Renal cortical epithelial cell (primary cell): ENCODE measurements around the gene FXYD1. TPM values are rescaled to one million over a fixed set of nuclear protein-coding genes. Genes with fewer than 3 reads are reported as not detected.
"Not testable (repeated sequence)": the region's sequence is repeated elsewhere in the genome, so short reads cannot be mapped to it uniquely, and the experiment has no call there.

ENCODE experiments used
- DNase-seq: peaks from one replicate; pipeline ENCODE4 v3.0.0-alpha.2; 2011; ENCODE audit warnings: low read depth
- total RNA-seq: library from RNA; depleted of rRNA; stranded (reverse); fragments of >200 nt; gene quantifications from 2 replicates; pipeline ENCODE4 v1.2.3, GENCODE V29; 2014

Gene FXYD1
- total RNA-seq, 1 donor from 2014 or later: not detected

DNA sequence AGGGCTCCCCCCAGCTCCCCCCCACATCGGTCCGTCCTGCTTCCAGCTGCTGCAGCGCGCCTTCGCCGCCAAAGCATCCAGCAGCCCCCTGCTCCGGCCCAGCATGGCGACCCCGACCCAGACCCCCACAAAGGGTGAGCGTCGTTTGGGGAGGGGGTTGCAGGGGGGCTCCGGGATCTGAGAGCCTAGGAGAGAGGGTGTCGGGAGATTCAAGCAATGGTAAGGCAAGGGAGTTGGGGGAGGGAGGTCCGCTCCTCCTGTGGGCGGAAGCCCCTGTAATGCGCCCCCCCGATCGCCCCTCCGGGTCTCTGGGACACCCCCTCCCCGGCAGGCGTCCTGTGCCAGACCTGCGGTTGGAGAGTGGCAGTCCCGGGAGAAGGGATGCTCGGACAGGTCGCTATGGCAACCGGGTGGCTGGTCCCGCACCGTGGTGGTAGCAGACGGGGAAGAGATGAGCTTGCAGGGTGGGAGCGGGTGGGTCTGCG lies 4.6 kb downstream of the FXYD1 start, which contains the start of gene FXYD7:
FXYD7 (plus strand) TSS at position 25 of the 485 bp plus-strand sequence; CDS start at position 104, 79 bp downstream.
- DNase-seq: no peak

DNA sequence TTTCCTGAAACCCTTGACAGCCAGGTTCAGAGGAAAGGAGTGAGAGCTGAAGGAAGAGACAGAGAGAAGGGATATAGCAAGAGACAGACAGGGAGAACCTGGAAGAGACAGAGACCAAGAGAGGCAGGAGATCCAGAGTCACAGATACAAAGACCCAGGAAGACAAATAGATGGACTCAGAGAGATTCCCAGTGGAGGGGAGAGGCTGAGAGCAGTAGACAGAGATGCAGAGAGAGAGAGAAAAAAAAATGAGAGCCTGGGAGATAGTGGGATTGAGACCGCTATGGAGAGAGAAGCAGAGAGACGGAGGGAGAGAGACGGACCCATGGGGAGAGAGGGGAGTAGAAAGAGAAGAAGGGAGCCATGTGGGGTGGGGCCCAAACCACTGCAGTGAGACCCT lies 5.2 kb downstream of the FXYD1 start:
- DNase-seq: no peak

DNA sequence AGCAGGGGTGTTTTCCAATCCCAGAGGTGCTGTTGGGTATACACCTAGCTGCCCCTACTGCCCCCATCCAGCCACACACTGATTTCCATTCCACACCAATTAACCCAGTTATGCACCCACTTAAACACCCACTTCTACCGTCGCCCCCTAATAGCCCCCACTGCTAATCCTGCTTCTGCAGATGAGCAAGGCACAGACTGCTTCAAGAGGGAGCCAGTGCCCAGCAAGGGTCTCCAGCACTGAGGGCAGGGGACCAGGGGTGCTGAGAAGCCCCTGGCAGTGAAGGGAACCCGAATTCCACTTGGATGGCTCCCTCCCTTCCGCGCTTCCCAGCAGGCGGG lies 5.6 kb downstream of the FXYD1 start:
- no peak for DNase-seq

DNA sequence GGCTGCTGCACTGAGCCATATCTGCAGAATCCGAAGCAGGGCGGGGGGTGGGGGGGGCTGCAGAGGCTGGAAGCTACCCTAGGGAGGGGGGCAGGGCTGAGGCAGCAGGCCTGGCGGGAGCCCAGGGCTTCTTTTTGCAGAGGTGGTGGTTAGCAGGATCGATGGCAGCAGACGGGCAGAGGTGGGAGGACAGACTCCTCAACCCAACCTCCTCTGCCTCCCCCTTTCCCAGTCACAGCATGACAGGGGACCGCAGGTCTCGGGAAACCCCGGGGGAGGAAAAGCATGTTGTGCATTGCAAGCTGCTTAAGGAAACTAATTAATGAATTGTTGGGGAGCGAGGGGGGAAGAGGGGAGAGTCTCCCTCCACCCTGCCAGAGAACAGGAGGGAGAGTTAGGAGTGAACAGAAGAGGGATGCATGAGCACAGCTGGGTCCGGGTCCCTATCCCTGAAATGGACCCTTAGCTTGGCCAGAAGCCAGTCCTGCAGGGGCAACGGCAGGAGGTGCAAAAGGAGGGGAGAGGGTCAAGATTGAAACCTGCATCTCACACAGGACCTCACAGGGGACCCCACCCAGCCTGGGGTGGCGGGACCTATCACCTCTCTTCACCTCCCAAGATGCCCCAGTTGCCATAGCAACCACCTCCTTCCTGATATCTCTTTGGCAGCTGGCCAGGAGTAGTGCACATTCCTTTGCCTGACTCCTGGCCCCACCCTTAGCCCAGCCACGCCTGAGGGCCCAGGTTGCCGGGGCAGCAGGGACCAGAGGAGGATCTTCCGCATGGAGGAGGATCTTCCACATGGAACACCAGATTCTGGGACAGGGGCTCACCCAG lies 6.2 kb downstream of the FXYD1 start:
- peak; percentile 54 for DNase-seq

DNA sequence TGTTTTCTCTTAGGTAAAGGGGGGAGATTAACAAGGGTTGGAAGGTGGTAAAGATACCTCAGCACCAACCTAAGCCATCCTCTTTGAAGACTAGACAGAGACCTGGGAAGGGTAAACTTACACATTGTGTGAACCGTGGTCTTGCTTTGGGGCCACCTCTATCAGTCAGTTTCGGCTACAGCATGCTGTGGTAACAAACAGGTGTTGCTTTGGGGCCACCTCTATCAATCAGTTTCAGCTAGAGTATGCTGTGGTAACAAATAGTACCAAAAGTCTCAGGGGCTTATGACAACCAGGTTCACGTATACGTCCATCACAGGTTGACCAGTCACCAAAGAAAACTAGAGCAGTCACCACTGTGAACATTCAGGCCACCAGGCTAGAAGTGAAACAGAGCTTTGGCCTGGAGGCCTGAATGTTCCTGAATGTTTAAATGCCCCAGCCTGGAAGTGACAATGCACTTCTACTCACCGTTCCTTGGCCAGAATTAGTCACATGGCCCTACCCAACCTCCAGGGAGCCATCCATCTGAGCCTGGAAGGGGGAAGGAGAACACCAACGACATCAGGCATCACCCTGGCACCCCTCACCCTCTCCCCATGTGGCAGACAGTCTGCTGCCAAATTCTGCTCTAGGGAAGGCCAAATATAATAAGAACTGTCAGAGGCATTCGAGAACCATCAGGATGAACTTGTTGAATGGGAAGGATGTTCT lies 8.3 kb downstream of the FXYD1 start:
- DNase-seq: no peak

DNA sequence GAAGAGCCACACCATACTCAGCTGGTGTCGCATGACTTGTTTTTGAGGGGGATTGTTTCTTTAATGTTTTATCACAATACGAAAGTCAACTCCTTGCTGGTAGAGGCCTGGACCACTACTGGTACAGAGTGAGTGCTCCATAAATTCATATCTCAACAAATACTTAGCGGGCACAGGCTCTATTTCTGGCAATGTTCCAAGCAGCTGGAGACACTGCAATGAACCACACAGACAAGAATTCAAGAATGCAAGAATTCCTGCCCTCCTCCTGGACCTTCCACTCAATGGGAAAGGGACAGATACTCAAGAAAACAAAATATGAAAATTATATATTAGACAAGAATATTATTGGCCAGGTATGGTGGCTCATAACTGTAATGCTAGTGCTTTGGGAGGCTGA lies 10.8 kb downstream of the FXYD1 start:
- no peak for DNase-seq

DNA sequence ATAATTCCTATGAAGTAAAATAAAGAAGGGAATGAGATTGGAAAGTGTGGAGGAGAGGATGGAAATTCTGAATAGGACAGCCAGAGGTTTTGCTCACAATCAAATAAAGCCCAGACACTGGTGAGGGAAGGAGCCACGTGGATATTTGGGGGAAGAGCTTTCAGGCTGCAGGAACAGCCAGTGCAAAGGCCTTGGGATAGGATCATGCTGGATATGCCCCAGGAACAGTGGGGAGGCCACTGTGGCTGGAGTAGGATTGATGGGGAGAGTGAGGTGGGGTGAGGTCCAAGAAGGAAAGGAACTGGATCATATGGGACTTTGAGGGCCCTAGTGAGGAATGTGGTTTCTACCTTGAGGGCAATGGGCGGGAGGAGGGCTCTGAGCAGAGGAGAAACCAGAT lies 11.8 kb downstream of the FXYD1 start:
- no peak for DNase-seq

DNA sequence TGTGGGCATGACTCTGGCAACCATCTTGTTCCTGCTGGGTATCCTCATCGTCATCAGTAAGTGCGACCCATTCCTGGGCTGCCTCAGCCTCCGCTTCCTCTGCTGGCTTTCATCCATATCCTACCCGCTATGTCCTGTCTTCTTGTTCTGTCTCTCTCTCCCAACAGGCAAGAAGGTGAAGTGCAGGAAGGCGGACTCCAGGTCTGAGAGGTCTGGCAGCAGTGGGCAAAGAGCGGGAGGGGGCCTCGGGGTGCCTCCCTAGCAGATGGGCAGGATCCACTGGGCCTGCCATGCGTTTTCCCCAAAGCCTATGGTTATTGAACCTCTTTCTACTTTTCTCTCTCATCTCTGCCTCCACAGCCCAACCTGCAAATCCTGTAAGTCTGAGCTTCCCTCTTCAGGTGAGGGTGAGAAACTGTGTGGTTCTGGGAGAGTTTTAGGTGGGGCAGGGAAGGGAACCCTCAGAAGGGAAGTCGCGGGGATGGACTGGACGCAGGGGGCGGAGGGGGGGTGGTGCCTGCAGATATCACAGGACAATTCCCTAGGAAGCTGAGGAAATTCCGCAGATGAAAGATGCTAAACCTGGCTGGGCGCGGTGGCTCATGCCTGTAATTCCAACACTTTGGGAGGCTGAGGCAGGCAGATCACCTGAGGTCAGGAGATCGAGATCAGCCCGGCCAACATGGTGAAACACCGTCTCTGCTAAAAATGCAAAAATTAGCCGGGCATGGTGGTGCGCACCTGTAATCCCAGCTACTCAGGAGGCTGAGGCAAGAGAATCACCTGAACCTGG lies 12.8 kb downstream of the FXYD1 start:
- DNase-seq: no peak

DNA sequence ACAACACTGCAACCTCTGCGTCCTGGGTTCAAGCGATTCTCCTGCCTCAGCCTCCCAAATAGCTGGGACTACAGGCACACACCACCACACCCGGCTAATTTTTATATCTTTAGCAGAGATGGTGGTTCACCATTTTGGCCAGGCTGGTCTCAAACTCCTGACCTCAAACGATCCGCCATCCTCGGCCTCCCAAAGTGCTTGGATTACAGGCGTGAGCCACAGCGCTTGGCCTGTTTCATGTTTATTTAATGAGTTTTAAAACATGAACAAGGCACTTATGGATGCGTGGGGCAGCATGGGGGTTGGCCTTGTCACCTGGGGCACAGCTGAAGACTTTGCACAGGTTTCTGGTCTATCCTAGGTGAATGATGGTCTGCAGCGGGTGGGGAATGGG lies 14.5 kb downstream of the FXYD1 start:
- DNase-seq: not testable (repeated sequence)

DNA sequence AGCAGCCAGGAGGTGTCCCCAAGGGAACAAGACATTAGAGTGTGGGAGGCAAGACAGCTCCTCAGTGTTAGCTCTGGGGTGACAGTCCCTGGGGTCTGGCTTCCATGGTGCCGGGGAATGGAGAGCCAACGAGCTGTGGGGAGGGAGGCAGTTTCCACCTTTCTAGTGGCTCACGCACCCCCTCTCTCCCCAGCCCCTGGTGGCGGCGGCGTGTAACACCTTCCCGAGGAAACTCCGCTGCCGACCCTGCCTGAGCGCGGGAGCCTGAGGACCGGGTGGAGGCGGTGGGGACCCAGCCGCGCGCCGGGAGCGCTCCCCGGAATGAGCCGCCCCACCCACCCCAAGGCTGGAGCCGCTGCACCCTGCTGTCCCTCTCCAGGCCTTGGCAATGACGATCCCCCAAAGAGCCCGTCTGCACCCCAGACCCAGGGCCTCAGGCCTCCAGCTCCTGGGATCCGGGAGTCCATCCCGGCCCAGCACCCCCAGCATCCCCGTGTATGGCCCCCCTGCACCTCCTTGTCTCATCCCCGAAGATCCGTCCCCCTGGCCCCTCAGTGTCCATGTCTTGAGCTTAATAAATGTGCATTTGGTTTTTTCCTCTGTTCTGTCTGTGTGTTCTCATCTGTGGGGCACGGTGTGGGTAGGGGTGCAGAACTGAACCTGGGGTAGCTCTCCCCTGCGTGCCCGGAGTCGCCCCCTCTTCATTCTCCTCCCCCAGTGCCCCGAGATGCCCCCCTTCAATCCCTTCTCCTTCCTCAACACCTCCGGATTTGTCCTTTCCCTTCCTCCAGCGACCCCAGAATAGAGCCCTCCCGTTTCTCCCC lies 15.3 kb downstream of the FXYD1 start:
- DNase-seq: no peak

DNA sequence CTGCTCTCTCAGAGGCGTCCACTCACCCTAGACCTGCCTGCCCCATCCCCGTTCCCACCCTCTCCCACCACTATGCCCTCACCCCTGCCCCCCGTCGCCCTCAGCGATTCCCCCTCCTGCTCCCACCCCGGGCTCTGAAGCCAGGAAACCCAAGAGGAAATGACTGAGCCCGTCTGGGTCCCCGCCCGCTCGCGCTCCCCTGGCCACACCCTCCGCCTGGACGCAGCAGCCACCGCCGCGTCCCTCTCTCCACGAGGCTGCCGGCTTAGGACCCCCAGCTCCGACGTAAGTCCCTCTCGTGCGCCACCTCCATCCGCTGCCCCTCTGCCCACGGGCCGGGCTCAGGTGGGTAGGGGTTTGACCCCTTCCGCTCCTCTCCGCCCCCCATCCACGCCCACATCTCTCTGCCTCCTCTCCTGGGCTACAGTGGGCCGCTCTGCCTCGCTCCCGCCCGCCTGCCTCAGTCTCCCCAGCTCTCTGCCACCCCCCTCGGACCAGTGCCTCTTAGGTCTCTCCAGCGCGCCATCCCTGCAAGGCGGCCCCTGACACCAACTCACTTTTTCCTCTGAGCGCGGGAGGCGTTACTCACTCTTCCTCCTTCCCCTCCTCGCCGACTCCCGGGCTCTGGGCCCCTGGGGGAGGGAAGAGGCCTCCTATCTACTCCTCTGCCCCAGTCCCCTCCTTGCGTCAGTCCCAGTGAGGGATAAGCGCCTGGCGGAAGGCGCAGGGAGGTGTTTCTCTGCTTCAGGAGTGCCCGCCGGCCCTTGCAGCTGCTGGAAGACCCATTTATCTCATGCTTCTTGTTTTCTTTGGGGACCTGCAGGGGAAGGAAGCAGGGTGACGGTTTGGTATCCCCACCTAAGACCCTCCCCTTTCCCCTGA lies 16.1 kb downstream of the FXYD1 start, which contains the start of gene FXYD5:
FXYD5 (plus strand) TSS at position 211 of the 882 bp plus-strand sequence. CDS start 816 bp downstream, outside the sequence.
- peak; percentile 27 for DNase-seq

DNA sequence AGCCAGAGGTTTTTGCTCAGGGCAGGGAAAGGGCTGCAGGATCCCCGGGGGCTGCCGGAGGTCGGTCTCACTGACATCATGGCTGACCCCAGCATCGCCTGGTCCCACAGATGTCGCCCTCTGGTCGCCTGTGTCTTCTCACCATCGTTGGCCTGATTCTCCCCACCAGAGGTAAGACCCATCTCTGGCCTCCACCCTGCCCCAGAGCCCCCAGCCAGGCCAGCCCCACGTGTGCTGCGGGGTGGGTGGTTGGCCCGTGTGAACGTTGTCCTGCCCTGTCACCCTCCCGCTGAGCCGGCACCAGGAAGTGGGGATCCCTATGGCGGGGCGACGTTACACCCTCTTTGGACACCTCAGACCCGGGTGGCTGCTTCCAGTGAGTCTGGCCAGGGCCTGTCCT lies 16.8 kb downstream of the FXYD1 start:
- DNase-seq: no peak

DNA sequence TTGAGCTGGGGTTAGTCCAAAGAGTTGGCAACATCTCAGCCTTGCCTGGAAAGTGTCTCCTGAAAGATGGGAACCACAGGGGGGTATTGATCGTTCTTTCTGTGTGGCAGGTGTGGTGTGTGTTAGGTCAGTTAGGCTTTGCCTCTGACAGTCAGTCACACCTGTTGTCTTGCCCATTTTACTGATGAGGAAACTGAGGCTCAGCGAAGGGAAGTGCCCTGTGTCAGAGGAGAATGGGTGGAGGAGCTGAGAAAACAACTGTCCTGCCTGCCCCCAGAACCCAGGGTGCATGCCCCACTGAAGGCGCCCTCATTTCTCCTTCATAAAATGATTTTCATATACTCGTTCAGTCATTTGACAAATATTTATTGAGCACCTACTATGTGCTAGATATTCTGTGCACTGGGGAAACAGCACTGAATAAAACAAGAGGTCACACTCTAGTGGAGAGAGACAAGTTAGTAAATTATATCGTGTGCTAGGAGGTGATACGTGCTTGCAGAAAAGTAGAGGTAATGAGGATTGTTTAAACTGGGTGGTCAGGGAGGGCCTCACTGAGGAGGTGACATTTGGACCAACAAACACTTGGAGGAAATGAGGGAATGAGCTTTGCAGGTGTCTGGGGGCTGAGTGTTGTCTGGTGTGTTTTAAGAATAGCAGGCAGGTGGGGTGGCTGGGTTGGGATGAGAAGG lies 17.5 kb downstream of the FXYD1 start:
- no peak for DNase-seq

DNA sequence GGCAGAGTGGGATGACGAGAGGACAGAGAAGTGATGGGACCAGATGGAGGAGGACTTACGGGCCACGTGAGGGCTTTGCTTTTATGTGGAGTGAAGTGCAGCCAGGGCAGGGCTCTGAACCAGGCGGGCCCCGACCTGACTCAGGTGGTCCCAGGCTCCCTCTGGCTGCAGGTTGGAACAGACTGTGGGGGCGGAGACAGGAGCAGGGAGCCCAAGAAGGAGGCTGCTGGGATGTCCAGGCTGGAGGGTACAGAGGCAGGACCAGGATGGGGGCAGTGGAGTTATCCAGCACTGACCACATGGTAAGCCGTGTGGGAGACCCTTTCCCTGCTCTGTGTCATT lies 18.0 kb downstream of the FXYD1 start:
- DNase-seq: no peak

DNA sequence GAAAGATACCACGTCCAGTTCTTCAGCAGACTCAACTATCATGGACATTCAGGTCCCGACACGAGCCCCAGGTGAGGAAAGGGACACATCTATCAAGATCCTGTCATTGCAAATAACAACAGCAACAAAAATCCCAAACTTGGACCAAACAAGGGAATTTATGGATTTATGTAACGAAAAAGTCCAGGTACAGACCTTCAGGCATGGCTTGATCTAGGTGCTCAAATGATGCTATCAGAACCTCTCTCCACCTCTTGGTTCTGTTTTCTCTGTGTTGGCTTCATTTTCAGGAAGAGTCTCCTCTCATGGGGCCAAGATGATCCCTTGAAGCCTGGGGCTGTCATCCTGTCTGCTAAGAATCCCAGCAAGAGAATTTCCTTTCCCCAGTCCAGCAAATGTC lies 18.8 kb downstream of the FXYD1 start:
- no peak for DNase-seq

DNA sequence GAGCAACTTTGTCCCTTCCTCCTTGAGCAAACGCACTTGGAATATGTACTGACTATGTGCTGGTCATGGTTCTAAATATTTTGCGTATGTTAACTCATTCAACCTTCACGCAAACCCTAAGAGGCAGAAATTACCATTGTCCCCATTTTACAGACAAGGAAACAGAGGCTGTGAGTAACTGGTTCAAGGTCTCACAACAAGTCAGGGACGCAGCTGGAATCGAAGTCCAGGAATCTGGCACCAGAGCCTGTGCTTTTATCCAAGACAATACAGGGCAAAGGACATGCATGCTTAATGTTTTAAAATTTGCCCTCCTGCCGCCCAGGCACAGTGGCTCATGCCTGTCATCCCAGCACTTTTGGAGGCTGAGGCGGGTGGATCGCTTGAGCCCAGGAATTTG lies 21.0 kb downstream of the FXYD1 start:
- no peak for DNase-seq

DNA sequence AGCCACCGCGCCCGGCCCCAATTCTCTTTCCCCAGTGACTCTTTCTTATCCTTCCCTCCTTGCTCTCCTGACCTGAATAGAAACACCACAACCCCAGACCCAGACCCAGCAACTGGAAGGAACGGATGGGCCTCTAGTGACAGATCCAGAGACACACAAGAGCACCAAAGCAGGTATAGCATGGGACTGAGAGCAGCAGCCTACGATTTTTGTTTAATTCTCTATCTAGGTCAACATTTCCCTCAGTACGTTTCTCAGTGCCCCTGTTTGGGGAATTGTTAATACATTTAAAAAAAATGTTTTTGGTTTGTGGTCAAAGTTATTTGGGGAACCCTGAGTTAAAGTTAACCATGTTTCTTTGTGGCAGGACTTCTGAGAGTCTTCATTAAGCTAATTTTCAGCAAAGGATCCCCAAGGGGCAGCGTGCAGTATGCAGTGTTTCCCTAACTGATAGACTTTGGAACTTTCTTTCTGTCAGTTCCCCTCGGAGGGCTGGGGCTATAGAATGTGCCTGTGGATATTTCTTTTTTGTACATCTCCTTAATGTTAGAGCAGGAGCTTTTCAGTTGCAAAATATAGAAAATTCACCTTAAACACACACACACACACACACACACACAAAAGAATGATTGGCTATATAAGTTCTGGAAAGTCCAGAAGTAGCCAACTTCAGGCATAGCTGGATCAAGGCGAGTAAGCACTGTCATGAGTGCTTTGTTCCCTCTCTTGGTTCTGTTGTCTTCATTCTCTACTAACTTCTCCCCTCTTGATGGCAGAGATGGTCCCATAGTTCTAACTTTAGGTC lies 22.2 kb downstream of the FXYD1 start:
- no peak for DNase-seq

DNA sequence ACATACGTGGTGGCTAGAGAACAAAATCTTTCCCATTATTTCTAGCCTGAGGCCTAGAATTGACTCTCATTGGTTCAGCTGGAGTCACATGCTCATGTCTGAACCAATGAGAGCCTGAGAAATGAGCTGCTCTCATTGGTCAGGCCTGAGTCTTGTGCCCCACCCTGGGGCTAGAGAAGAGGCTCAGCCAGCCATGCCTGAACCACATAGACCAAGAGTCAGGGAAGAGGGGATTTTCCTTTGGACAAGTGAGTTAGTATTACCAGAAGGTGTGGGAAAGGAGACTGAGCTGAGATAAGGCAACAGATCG lies 22.8 kb downstream of the FXYD1 start:
- DNase-seq: no peak
